K562 (cell line): ENCODE results near the gene USP38. TPM values are rescaled to one million over a fixed set of nuclear protein-coding genes. Genes with fewer than 3 reads are reported as not detected.

ENCODE experiments used
- ATAC-seq: fragments of 200-7000 bp; cut with Tn5 transposase; 3 replicates; pipeline ENCODE4 v1.9.1; 2020; ENCODE audit warnings: moderate library complexity
- BruUV-seq: library from RNA; stranded (reverse); fragments of 400-500 nt; replicated peaks from 2 replicates; lab custom pipeline; 2021; lab: Mats Ljungman, UMichigan
- CTCF ChIA-PET: fragments of 300-600 bp; formaldehyde crosslinking; extraction: SDS; loops from one replicate; lab custom pipeline; 2021; ENCODE audit warnings: low intra/inter-chr PET ratio; lab: Yijun Ruan, JAX
- POLR2A ChIA-PET: fragments of 300-600, 350-650 bp; sonication (Branson Sonifier 250); formaldehyde crosslinking; extraction: SDS; loops from one replicate; lab custom pipeline; 2021; ENCODE audit warnings: antibody characterized with exemption, inconsistent platforms; lab: Yijun Ruan, JAX
- DNase-seq, 4 experiments: peaks; one replicate each; pipeline versions ENCODE4 v3.0.0 to v3.0.0-alpha.2; 2011 to 2018; ENCODE audit warnings: low spot score in 3 of 4, mixed read lengths in 3 of 4; ENCODE audit errors: extremely low read depth in 1 of 4
- FAIRE-seq: peaks from 2 replicates; lab custom pipeline; 2011; peaks lifted over from hg19 to GRCh38; lab: Jason Lieb, UNC
- H2AFZ ChIP-seq: 2 replicates; pipeline ENCODE4 v1.6.0; 2011; ENCODE audit warnings: low read depth, low read length, control low read depth, inconsistent platforms
- H3K27ac ChIP-seq: fragments of 200-600 bp; 3 replicates; pipeline ENCODE4 v1.8.0; 2011; ENCODE audit warnings: low read depth, mild to moderate bottlenecking, control low read depth, inconsistent platforms, low read length, moderate library complexity, mixed read lengths; ENCODE audit errors: extremely low read depth
- H3K27me3 ChIP-seq, 2 experiments: fragments of 300-600 bp in 1 of 2; 2 replicates in 1 of 2; 3 replicates in 1 of 2; pipeline versions ENCODE4 v1.6.0 to v1.8.0; 2011; ENCODE audit warnings: inconsistent platforms in 2 of 2, low read length in 2 of 2, mild to moderate bottlenecking in 1 of 2, mixed read lengths in 1 of 2, moderate library complexity in 1 of 2; ENCODE audit not compliant: control insufficient read depth in 2 of 2, insufficient read depth in 2 of 2
- H3K36me3 ChIP-seq: fragments of 300-600 bp; 3 replicates; pipeline ENCODE4 v1.8.0; 2011; ENCODE audit warnings: mild to moderate bottlenecking, low read length, inconsistent platforms; ENCODE audit not compliant: control insufficient read depth, insufficient read depth
- H3K4me1 ChIP-seq, 2 experiments: fragments of 200-600 bp in 1 of 2; replicated peaks in 1 of 2; 2 replicates in 1 of 2; 3 replicates in 1 of 2; pipeline versions ENCODE4 v1.5.1 to v1.8.0; 2011; ENCODE audit warnings: inconsistent platforms in 2 of 2, low read length in 2 of 2, mild to moderate bottlenecking in 1 of 2, mixed read lengths in 1 of 2, moderate library complexity in 1 of 2; ENCODE audit not compliant: control insufficient read depth in 2 of 2, insufficient read depth in 2 of 2
- H3K4me2 ChIP-seq: 2 replicates; pipeline ENCODE4 v1.6.1; 2011; ENCODE audit warnings: low read length, control low read depth, inconsistent platforms, mixed read lengths; ENCODE audit not compliant: insufficient read depth
- H3K4me3 ChIP-seq: fragments of 200-600 bp; sonication (generic), shearing (Covaris generic); 2 replicates; pipeline ENCODE4 v1.5.1; 2016; ENCODE audit warnings: control low read depth, inconsistent platforms
- H3K79me2 ChIP-seq: fragments of 200-600 bp; 3 replicates; pipeline ENCODE4 v1.8.0; 2011; ENCODE audit warnings: low read length, inconsistent platforms; ENCODE audit not compliant: control insufficient read depth, insufficient read depth
- H3K9ac ChIP-seq, 2 experiments: 2 replicates each; pipeline versions ENCODE4 v1.6.0 to v1.6.1; 2011; ENCODE audit warnings: low read depth in 2 of 2, low read length in 2 of 2, control low read depth in 1 of 2, inconsistent platforms in 1 of 2, mild to moderate bottlenecking in 1 of 2, mixed read lengths in 1 of 2; ENCODE audit not compliant: insufficient read depth in 1 of 2
- H3K9me1 ChIP-seq: one replicate; pipeline ENCODE4 v1.6.0; 2011; ENCODE audit warnings: inconsistent platforms, mild to moderate bottlenecking, low read length, moderate library complexity; ENCODE audit not compliant: control insufficient read depth, insufficient read depth
- H3K9me3 ChIP-seq: replicated peaks from 2 replicates; pipeline ENCODE4 v1.5.1; 2011; ENCODE audit warnings: low read depth, low read length, inconsistent platforms; ENCODE audit not compliant: control insufficient read depth, insufficient read depth
- H4K20me1 ChIP-seq: replicated peaks from 2 replicates; pipeline ENCODE4 v1.6.1; 2011; ENCODE audit warnings: low read length, inconsistent platforms, mixed read lengths; ENCODE audit not compliant: control insufficient read depth, insufficient read depth
- CBFB ChIP-seq: sonication (generic); formaldehyde crosslinking; IDR thresholded peaks from 2 replicates; pipeline ENCODE4 v1.4.0; 2020; ENCODE audit warnings: mild to moderate bottlenecking, missing genetic modification reagents
- FOXJ2 ChIP-seq: fragments of 200-800 bp; sonication (Bioruptor generic); IDR thresholded peaks from 2 replicates; pipeline ENCODE4 v1.6.1; 2016; ENCODE audit warnings: missing genetic modification characterization, missing compliant biosample characterization
- NFATC3 ChIP-seq: fragments of 450-650 bp; IDR thresholded peaks from 2 replicates; pipeline ENCODE4 v1.6.1; 2017; ENCODE audit warnings: mild to moderate bottlenecking
- NR4A1 ChIP-seq, 2 experiments: fragments of 250-450 bp in 1 of 2; fragments of 450-650 bp in 1 of 2; sonication (Bioruptor Pico) in 1 of 2; IDR thresholded peaks; 2 replicates each; pipeline versions ENCODE4 v1.4.0 to v1.6.1; 2016 to 2020; ENCODE audit warnings: mild to moderate bottlenecking in 2 of 2, missing compliant biosample characterization in 1 of 2, missing genetic modification characterization in 1 of 2, moderate library complexity in 1 of 2
- RAD51 ChIP-seq: fragments of 450-650 bp; IDR thresholded peaks from 2 replicates; pipeline ENCODE4 v1.7.1; 2016; ENCODE audit warnings: low read depth, mild to moderate bottlenecking, borderline replicate concordance
- TEAD4 ChIP-seq, 2 experiments: sonication (generic) in 1 of 2; formaldehyde crosslinking in 1 of 2; IDR thresholded peaks; 2 replicates each; pipeline versions ENCODE4 v1.6.1 to v1.8.0; 2012 to 2022; ENCODE audit warnings: borderline replicate concordance in 1 of 2, inconsistent platforms in 1 of 2, low read length in 1 of 2, mild to moderate bottlenecking in 1 of 2, missing genetic modification reagents in 1 of 2
- U2AF1 ChIP-seq: fragments of 200-400 bp; formaldehyde crosslinking; optimal IDR thresholded peaks from 2 replicates; pipeline ENCODE3; 2017; ENCODE audit warnings: mild to moderate bottlenecking, low read depth, low read length, moderate library complexity
- ZFPM2 ChIP-seq: fragments of 250-450 bp; sonication (Bioruptor Pico); IDR thresholded peaks from 2 replicates; pipeline ENCODE4 v1.5.1; 2022; ENCODE audit warnings: mild to moderate bottlenecking
- ZNF263 ChIP-seq: sonication (generic); formaldehyde crosslinking; IDR thresholded peaks from 2 replicates; pipeline ENCODE4 v1.8.0; 2022; ENCODE audit warnings: mild to moderate bottlenecking, missing genetic modification reagents, borderline replicate concordance
- WGBS: fragments of 100-300 bp; shearing (Covaris generic); methylation state at CpG from one replicate; pipeline ENCODE4 v1.1.6; 2016; ENCODE audit warnings: low coverage, mixed read lengths; ENCODE audit not compliant: insufficient coverage; ENCODE audit errors: missing lambda C conversion rate; 5-methylcytosine and 5-hydroxymethylcytosine counted together
- in situ Hi-C: fragments of 300-500 bp; cut with MboI; formaldehyde crosslinking; loops from 4 replicates; pipeline ENCODE4 v1.15.0; 2018; ENCODE audit warnings: inconsistent platforms, mixed read lengths
- intact Hi-C: fragments of 100-400 bp; cut with micrococcal nuclease; formaldehyde crosslinking; loops from 2 replicates; pipeline ENCODE4 v1.14.2; 2022
- polyA plus RNA-seq, 8 experiments: library from polyadenylated mRNA; depleted of rRNA in 4 of 8; stranded (reverse) in 5 of 8; unstranded in 3 of 8; fragments of >200 nt; fragmentation: Nextera tagmentation in 2 of 8; fragmentation: Illumina TruSeq in 1 of 8; extraction: Ambion mirVana in 2 of 8; extraction: Trizol in 1 of 8; gene quantifications; 2 replicates each; pipeline versions ENCODE4 v1.2.1 to v1.2.3, GENCODE V29; 2011 to 2014; ENCODE audit warnings: inconsistent platforms in 1 of 8, missing spikeins in 1 of 8
- total RNA-seq, 7 experiments: library from RNA; depleted of rRNA in 6 of 7; stranded (reverse); fragments of >200 nt in 6 of 7; fragmentation: Illumina TruSeq in 2 of 7; extraction: Trizol in 2 of 7; gene quantifications; 2 replicates each; pipeline versions ENCODE4 v1.2.1 to v1.2.3, GENCODE V29; 2011 to 2021; ENCODE audit warnings: low replicate concordance in 1 of 7
- TF ChIP-seq, protein P1 (sequence below): fragments of 250-450 bp; sonication (Bioruptor Pico); IDR thresholded peaks from 2 replicates; pipeline ENCODE4 v1.4.0; 2020; ENCODE audit warnings: mild to moderate bottlenecking, moderate library complexity, borderline replicate concordance

Gene USP38
- total and polyA plus RNA-seq, 9 of the 15 experiments (the other 6 are each of a cell fraction or from before 2014, with no cell fraction given): 4.2 to 20.6 (median 11.2) TPM

GRCh38 chr4:143186212-143186611 is 1.5 kb downstream of the USP38 start:
- in situ Hi-C loops: no loop called here
- peak overlapping the region in 1 of 2 experiments; percentile 66; a peak in 3 of 4 replicates for H3K9ac ChIP-seq
- H3K9me3 ChIP-seq: no peaks in the 10 kb centered on the region
- 0% methylated on average over 6 of the region's 6 CpGs for WGBS
- peaks cover 30% of the 10 kb centered on the region for H3K36me3 ChIP-seq
- H4K20me1 ChIP-seq: peaks cover 7% of the 10 kb centered on the region; the same call in 1 of the 2 replicates
- ChIA-PET CTCF (no interaction called here), POLR2A (interaction anchor here (1.2 kb wide), 1 partner anchor 15 kb away, joined by 4 read pairs; no protein-coding TSS in a partner anchor)
- peaks cover 72% of the 10 kb centered on the region for H3K79me2 ChIP-seq
- 0 out of 2 replicates have a peak, but pooled peaks have one; percentile 37 for TF ChIP-seq FOXJ2 (tag)
- no peak for TF ChIP-seq ZFPM2 (CRISPR knock-in tag)
- H3K27me3 ChIP-seq: no peaks in the 10 kb centered on the region
- H3K4me2 ChIP-seq: peak overlapping the region; percentile 93
- no peaks in the 10 kb centered on the region for H3K9me1 ChIP-seq
- DNase-seq (no peak), FAIRE-seq (no peak), ATAC-seq (no peak)
- intact Hi-C loops: loop anchor here (5.0 kb wide), 2 partner anchors 151 to 951 kb away; partner anchors contain the start of gene GAB1
- H3K27ac ChIP-seq: peak overlapping the region; percentile 59
- no TSS peak for BruUV-seq
- peaks cover 0 to 8% of the 10 kb centered on the region in 2 experiments; a peak in 3 of 5 replicates for H3K4me1 ChIP-seq
- H3K4me3 ChIP-seq: peak overlapping the region; percentile 83
- no peak overlapping the region for H2AFZ ChIP-seq

DNA sequence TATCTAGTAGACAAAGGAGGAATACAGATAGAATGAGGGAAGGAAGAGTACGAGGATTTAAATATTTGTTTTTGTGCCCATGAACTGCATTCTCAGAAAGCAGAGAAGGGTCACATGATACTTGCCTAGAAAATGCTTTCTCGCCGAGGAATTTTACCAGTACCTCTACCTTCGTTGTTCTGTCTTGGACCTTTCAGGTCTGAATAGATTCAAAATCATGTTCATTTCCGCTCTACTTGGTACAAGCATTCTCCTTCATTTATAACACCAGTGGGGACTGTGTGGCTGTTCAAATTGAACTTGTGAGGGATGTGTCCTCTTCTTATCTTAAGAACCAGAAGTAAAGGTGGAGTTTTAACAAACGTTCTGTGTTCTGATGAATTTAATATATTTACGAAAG is 1.9 kb downstream of the USP38 start:
- Histone ChIP-seq H3K4me3 (peak overlapping the region; percentile 83), H3K27me3 (no peaks in the 10 kb centered on the region), H3K4me1 (peaks cover 0 to 8% of the 10 kb centered on the region in 2 experiments; a peak in 3 of 5 replicates), H3K4me2 (peak overlapping the region; percentile 93), H4K20me1 (peaks cover 7% of the 10 kb centered on the region; the same call in 1 of the 2 replicates), H3K36me3 (peaks cover 34% of the 10 kb centered on the region), H2AFZ (0 out of 2 replicates have a peak overlapping the region, but pooled peaks have one; percentile 6), H3K79me2 (peaks cover 77% of the 10 kb centered on the region), H3K27ac (peak overlapping the region; percentile 59), H3K9ac (peak overlapping the region in 1 of 2 experiments; percentile 66; a peak in 3 of 4 replicates), H3K9me3 (no peaks in the 10 kb centered on the region), H3K9me1 (no peaks in the 10 kb centered on the region)
- peak; percentile 60 for FAIRE-seq
- intact Hi-C loops (loop anchor here (5.0 kb wide), 2 partner anchors 151 to 951 kb away; partner anchors contain the start of gene GAB1), in situ Hi-C loops (no loop called here)
- WGBS: under 1% methylated on average over 7 of the region's 7 CpGs
- TSS peak; percentile 32 for BruUV-seq
- POLR2A ChIA-PET: no interaction called here
- CTCF ChIA-PET: no interaction called here
- ATAC-seq: peak; percentile 21
- DNase-seq: peak in 2 of 4 experiments; percentile 17 to 56
- peak; percentile 34; the same call in 1 of the 2 replicates for TF ChIP-seq TEAD4 (IDR thresholded peaks at IDR 0.05; ENCODE audit: low read length)
- TF ChIP-seq TEAD4 (CRISPR knock-in tag; IDR thresholded peaks at IDR 0.05; ENCODE audit: borderline replicate concordance): no peak
- TF ChIP-seq RAD51: peak; percentile 46; the same call in 1 of the 2 replicates
- TF ChIP-seq CBFB (CRISPR knock-in tag): no peak
- TF ChIP-seq, protein P1, sequence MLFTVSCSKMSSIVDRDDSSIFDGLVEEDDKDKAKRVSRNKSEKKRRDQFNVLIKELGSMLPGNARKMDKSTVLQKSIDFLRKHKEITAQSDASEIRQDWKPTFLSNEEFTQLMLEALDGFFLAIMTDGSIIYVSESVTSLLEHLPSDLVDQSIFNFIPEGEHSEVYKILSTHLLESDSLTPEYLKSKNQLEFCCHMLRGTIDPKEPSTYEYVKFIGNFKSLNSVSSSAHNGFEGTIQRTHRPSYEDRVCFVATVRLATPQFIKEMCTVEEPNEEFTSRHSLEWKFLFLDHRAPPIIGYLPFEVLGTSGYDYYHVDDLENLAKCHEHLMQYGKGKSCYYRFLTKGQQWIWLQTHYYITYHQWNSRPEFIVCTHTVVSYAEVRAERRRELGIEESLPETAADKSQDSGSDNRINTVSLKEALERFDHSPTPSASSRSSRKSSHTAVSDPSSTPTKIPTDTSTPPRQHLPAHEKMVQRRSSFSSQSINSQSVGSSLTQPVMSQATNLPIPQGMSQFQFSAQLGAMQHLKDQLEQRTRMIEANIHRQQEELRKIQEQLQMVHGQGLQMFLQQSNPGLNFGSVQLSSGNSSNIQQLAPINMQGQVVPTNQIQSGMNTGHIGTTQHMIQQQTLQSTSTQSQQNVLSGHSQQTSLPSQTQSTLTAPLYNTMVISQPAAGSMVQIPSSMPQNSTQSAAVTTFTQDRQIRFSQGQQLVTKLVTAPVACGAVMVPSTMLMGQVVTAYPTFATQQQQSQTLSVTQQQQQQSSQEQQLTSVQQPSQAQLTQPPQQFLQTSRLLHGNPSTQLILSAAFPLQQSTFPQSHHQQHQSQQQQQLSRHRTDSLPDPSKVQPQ (CRISPR knock-in tag): no peak
- TF ChIP-seq NFATC3: no peak
- no peak for TF ChIP-seq U2AF1
- TF ChIP-seq ZNF263 (CRISPR knock-in tag): no peak
- TF ChIP-seq NR4A1 (CRISPR knock-in tag; IDR thresholded peaks at IDR 0.05): no peak
- no peak for TF ChIP-seq NR4A1 (tag; IDR thresholded peaks at IDR 0.05)
